ENCODE data around the gene GOLGA5.

GRCh38 chr14:92797935-92798653, 4.0 kb downstream of the GOLGA5 start:
- TF ChIP-seq CTCF (IDR thresholded peaks at IDR 0.05; ENCODE audit: poor library complexity) (no peak), EZH2phosphoT487 (IDR thresholded peaks at IDR 0.05; ENCODE audit: low read depth, severe bottlenecking, unreplicated experiment) (no peak)
